HepG2 (cell line): ENCODE measurements around the gene HIVEP2. TPM values are rescaled to one million over a fixed set of nuclear protein-coding genes. Genes with fewer than 3 reads are reported as not detected.
A peak's percentile ranks its signal among the peaks of the same experiment; 100 is the strongest.

Experiments
- ASH2L ChIP-seq: fragments of 300-600, 200-600 bp; sonication (generic); IDR thresholded peaks from 2 replicates; pipeline ENCODE4 v1.7.0; 2017; ENCODE audit warnings: low read depth, mild to moderate bottlenecking, moderate library complexity, mixed read lengths, low read length; ENCODE audit not compliant: insufficient read length
- CBX2 ChIP-seq, 2 experiments: fragments of 200-600 bp in 1 of 2; sonication (generic); formaldehyde crosslinking in 1 of 2; IDR thresholded peaks; 2 replicates each; pipeline versions ENCODE4 v1.7.0 to v1.8.1; 2018 to 2022; ENCODE audit warnings: low read depth in 2 of 2, low read length in 1 of 2, mild to moderate bottlenecking in 1 of 2, missing genetic modification reagents in 1 of 2
- CREM ChIP-seq, 2 experiments: sonication (generic) in 1 of 2; formaldehyde crosslinking in 1 of 2; IDR thresholded peaks; 2 replicates each; pipeline versions ENCODE4 v1.4.0 to v1.6.1; 2016 to 2020; ENCODE audit warnings: antibody characterized with exemption in 1 of 2, mild to moderate bottlenecking in 1 of 2, missing genetic modification reagents in 1 of 2
- GATAD1 ChIP-seq: IDR thresholded peaks from 2 replicates; pipeline ENCODE4 v1.6.1; 2016; ENCODE audit warnings: missing genetic modification reagents, missing compliant biosample characterization
- MAFF ChIP-seq: IDR thresholded peaks from 2 replicates; pipeline ENCODE4 v1.6.1; 2011; ENCODE audit warnings: low read depth, low read length, improper control_type of control experiment
- MAFK ChIP-seq, 2 experiments: IDR thresholded peaks in 1 of 2; conservative IDR thresholded peaks in 1 of 2; 2 replicates each; pipeline ENCODE4 v1.6.1; 2011; ENCODE audit warnings: improper control_type of control experiment in 2 of 2, low read length in 2 of 2
- MIER3 ChIP-seq: IDR thresholded peaks from 2 replicates; pipeline ENCODE4 v1.6.1; 2016; ENCODE audit warnings: missing compliant biosample characterization, borderline replicate concordance
- NR2C2 ChIP-seq: sonication (generic); formaldehyde crosslinking; IDR thresholded peaks from 2 replicates; pipeline ENCODE4 v1.4.0; 2020; ENCODE audit warnings: missing genetic modification reagents, mild to moderate bottlenecking, moderate library complexity, borderline replicate concordance
- NR2F6 ChIP-seq, 2 experiments: IDR thresholded peaks; 2 replicates each; pipeline ENCODE4 v1.6.1; 2016; ENCODE audit warnings: antibody characterized with exemption in 1 of 2, mild to moderate bottlenecking in 1 of 2
- SRF ChIP-seq: IDR thresholded peaks from 2 replicates; pipeline ENCODE4 v1.6.1; 2011; ENCODE audit warnings: mild to moderate bottlenecking, low read depth, low read length, moderate library complexity
- STAG1 ChIP-seq: sonication (generic); formaldehyde crosslinking; IDR thresholded peaks from 2 replicates; pipeline ENCODE4 v1.4.0; 2020; ENCODE audit warnings: missing genetic modification reagents
- TP53 ChIP-seq: sonication (generic); formaldehyde crosslinking; conservative IDR thresholded peaks from 2 replicates; pipeline ENCODE4 v1.4.0; 2020; ENCODE audit warnings: missing genetic modification reagents
- ZNF567 ChIP-seq: sonication (generic); formaldehyde crosslinking; IDR thresholded peaks from 2 replicates; pipeline ENCODE4 v1.8.1; 2023; ENCODE audit warnings: mild to moderate bottlenecking, missing genetic modification reagents, borderline replicate concordance
- ZNF749 ChIP-seq: sonication (generic); formaldehyde crosslinking; IDR thresholded peaks from 2 replicates; pipeline ENCODE4 v1.8.0; 2022; ENCODE audit warnings: mild to moderate bottlenecking, missing genetic modification reagents, moderate library complexity, borderline replicate concordance
- ZSCAN12 ChIP-seq: sonication (generic); formaldehyde crosslinking; IDR thresholded peaks from 2 replicates; pipeline ENCODE4 v1.9.0; 2021; ENCODE audit warnings: mild to moderate bottlenecking, missing genetic modification reagents
- polyA plus RNA-seq, 8 experiments: library from polyadenylated mRNA; depleted of rRNA in 3 of 8; stranded (reverse) in 7 of 8; unstranded in 1 of 8; fragments of >200 nt; fragmentation: Illumina TruSeq in 4 of 8; extraction: Trizol in 4 of 8; gene quantifications; 2 replicates each; pipeline versions ENCODE4 v1.2.1 to v1.2.3, GENCODE V29; 2011 to 2016; ENCODE audit warnings: low read depth in 4 of 8, missing spikeins in 1 of 8, mixed read lengths in 1 of 8; ENCODE audit not compliant: insufficient read depth in 1 of 8
- total RNA-seq, 5 experiments: library from RNA; depleted of rRNA; stranded (reverse); fragments of >200 nt; fragmentation: Illumina TruSeq; extraction: Trizol; gene quantifications; 2 replicates each; pipeline ENCODE4 v1.2.3, GENCODE V29; 2016; ENCODE audit warnings: low read depth in 1 of 5
- TF ChIP-seq, protein P1 (sequence below): IDR thresholded peaks from 2 replicates; pipeline ENCODE4 v1.6.1; 2016; ENCODE audit warnings: low read depth, control low read depth

HIVEP2 gene
- total and polyA plus RNA-seq, 2 of the 13 experiments (the other 11 are each of a cell fraction or from before 2014, with no cell fraction given), result 3.4 to 12.9 TPM

DNA sequence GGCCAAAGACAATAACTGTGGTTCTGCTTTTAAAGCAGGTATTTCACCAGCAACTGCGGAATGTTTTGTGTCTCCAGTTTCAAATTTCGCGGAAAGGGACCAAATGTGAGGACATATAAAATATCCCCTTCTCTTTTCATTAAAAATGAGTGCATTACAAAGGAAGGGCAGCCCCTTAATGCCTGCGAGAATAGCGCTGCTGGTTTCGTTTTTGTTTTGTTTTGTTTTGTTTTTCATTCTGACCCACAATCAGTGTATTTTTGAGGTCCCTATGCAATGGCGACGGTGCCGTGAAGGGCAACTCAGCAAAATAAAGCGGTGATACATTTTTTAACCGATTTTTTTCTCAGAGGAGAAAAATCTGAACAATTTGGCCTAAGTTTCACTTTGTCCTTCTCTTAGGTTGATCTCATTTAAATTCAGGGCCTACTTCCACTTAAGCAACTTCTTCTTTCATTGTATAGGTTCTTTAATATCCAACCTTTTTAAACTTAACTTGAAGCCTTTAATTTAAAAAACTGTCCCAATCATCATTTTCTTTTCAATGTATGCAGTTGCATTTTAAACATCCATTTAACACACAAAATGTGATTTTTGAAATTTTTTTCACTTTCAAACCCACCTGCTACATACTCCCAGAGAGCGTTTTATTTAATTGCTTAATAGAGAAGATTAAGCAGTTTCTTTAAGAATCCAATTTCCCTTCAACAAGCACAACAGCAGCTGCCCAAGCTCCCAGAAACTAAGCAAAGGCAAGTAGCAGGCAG is 2.9 kb upstream of the HIVEP2 start (continued):
- TF ChIP-seq, protein P1, sequence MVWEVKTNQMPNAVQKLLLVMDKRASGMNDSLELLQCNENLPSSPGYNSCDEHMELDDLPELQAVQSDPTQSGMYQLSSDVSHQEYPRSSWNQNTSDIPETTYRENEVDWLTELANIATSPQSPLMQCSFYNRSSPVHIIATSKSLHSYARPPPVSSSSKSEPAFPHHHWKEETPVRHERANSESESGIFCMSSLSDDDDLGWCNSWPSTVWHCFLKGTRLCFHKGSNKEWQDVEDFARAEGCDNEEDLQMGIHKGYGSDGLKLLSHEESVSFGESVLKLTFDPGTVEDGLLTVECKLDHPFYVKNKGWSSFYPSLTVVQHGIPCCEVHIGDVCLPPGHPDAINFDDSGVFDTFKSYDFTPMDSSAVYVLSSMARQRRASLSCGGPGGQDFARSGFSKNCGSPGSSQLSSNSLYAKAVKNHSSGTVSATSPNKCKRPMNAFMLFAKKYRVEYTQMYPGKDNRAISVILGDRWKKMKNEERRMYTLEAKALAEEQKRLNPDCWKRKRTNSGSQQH (CRISPR knock-in tag), result 0 out of 2 replicates have a peak, but pooled peaks have one; percentile 0
- peak; percentile 12 for TF ChIP-seq ASH2L
- TF ChIP-seq TP53 (CRISPR knock-in tag), result no peak
- TF ChIP-seq CREM (IDR thresholded peaks at IDR 0.05), result 0 out of 2 replicates have a peak, but pooled peaks have one; percentile 16
- TF ChIP-seq CREM (CRISPR knock-in tag; IDR thresholded peaks at IDR 0.05), result no peak
- TF ChIP-seq STAG1, result 0 out of 2 replicates have a peak, but pooled peaks have one; percentile 3
- no peak for TF ChIP-seq NR2C2 (CRISPR knock-in tag)
- TF ChIP-seq ZNF749 (CRISPR knock-in tag), result no peak
- TF ChIP-seq NR2F6 (IDR thresholded peaks at IDR 0.05), result 0 out of 2 replicates have a peak, but pooled peaks have one; percentile 2
- TF ChIP-seq NR2F6 (CRISPR knock-in tag; IDR thresholded peaks at IDR 0.05), result no peak
- TF ChIP-seq CBX2 (IDR thresholded peaks at IDR 0.05; ENCODE audit: low read depth, low read length), result peak; percentile 97; the same call in 1 of the 2 replicates
- no peak for TF ChIP-seq CBX2 (CRISPR knock-in tag; IDR thresholded peaks at IDR 0.05; ENCODE audit: low read depth)
- peak; percentile 8; the same call in 1 of the 2 replicates for TF ChIP-seq MIER3 (CRISPR knock-in tag)
- TF ChIP-seq ZNF567 (CRISPR knock-in tag), result no peak
- no peak for TF ChIP-seq SRF
- peak in 1 of 2 experiments; percentile 0; a peak in 1 of 4 replicates for TF ChIP-seq MAFK (conservative IDR thresholded peaks at IDR 0.05 in 1 of 2, IDR thresholded peaks at IDR 0.05 in 1 of 2; ENCODE audit: low read length in 2 of 2)
- 0 out of 2 replicates have a peak, but pooled peaks have one; percentile 7 for TF ChIP-seq GATAD1 (CRISPR knock-in tag)
- TF ChIP-seq MAFF, result no peak
- TF ChIP-seq ZSCAN12, result 0 out of 2 replicates have a peak, but pooled peaks have one; percentile 32
